GM23338 (cell line): ENCODE measurements around the gene ZNF678. TPM values are rescaled to one million over a fixed set of nuclear protein-coding genes. Genes with fewer than 3 reads are reported as not detected.

Source experiments
- ATAC-seq: fragments of 200-7000 bp; cut with Tn5 transposase; 3 replicates; pipeline ENCODE4 v1.9.1; 2020
- DNase-seq: peaks from one replicate; pipeline ENCODE4 v3.0.0-alpha.2; 2015; ENCODE audit warnings: low spot score
- H2AFZ ChIP-seq: fragments of 200-600 bp; sonication (generic); 2 replicates; pipeline ENCODE4 v1.8.0; 2016; ENCODE audit warnings: antibody characterized with exemption, mild to moderate bottlenecking, moderate library complexity
- H3F3A ChIP-seq: fragments of 200-600 bp; sonication (generic); replicated peaks from 2 replicates; pipeline ENCODE4 v1.8.0; 2017; ENCODE audit warnings: antibody characterized with exemption, mixed run types, low read depth
- H3K27ac ChIP-seq: fragments of 200-600 bp; sonication (generic); 2 replicates; pipeline ENCODE4 v1.6.1; 2016; ENCODE audit warnings: low read depth
- H3K27me3 ChIP-seq: fragments of 200-600 bp; sonication (generic); 2 replicates; pipeline ENCODE4 v1.8.0; 2016; ENCODE audit warnings: mild to moderate bottlenecking, mixed run types, moderate library complexity; ENCODE audit not compliant: insufficient read depth
- H3K36me3 ChIP-seq: fragments of 200-600 bp; sonication (generic); 2 replicates; pipeline ENCODE4 v1.8.0; 2016; ENCODE audit warnings: mild to moderate bottlenecking; ENCODE audit not compliant: insufficient read depth
- H3K4me1 ChIP-seq: fragments of 200-600 bp; sonication (generic); 2 replicates; pipeline ENCODE4 v1.8.0; 2016; ENCODE audit warnings: mild to moderate bottlenecking, moderate library complexity; ENCODE audit not compliant: insufficient read depth
- H3K4me2 ChIP-seq: fragments of 200-600 bp; sonication (generic); 2 replicates; pipeline ENCODE4 v1.7.1; 2017; ENCODE audit warnings: mixed run types
- H3K4me3 ChIP-seq: fragments of 200-600 bp; sonication (generic); 2 replicates; pipeline ENCODE4 v1.6.1; 2016; ENCODE audit warnings: mixed run types
- H3K79me2 ChIP-seq: fragments of 200-600 bp; sonication (generic); replicated peaks from 2 replicates; pipeline ENCODE4 v1.8.0; 2017; ENCODE audit warnings: mild to moderate bottlenecking; ENCODE audit not compliant: insufficient read depth
- H3K9me2 ChIP-seq: fragments of 200-600 bp; sonication (generic); 2 replicates; pipeline ENCODE4 v1.8.0; 2017; ENCODE audit not compliant: insufficient read depth
- H4K20me1 ChIP-seq: fragments of 200-600 bp; sonication (generic); replicated peaks from 2 replicates; pipeline ENCODE4 v1.8.0; 2017; ENCODE audit warnings: mild to moderate bottlenecking; ENCODE audit not compliant: insufficient read depth
- H3K27ac Mint-ChIP-seq: 2 replicates; pipeline ENCODE4 v1.8.0; 2020; ENCODE audit warnings: inconsistent platforms, mild to moderate bottlenecking, moderate library complexity, mixed read lengths
- H3K27me3 Mint-ChIP-seq: 3 replicates; pipeline ENCODE4 v1.8.0; 2022; ENCODE audit warnings: low read depth, mild to moderate bottlenecking, moderate library complexity, mixed read lengths, inconsistent platforms; ENCODE audit not compliant: insufficient read depth, poor library complexity
- H3K36me3 Mint-ChIP-seq: 3 replicates; pipeline ENCODE4 v1.8.0; 2021; ENCODE audit warnings: low read depth, mild to moderate bottlenecking, inconsistent platforms, moderate library complexity, mixed read lengths
- H3K4me1 Mint-ChIP-seq: 3 replicates; pipeline ENCODE4 v1.8.0; 2020; ENCODE audit warnings: mild to moderate bottlenecking, inconsistent platforms, mixed read lengths
- H3K4me3 Mint-ChIP-seq: 3 replicates; pipeline ENCODE4 v1.8.0; 2021; ENCODE audit warnings: moderate library complexity, mild to moderate bottlenecking, inconsistent platforms, mixed read lengths
- H3K9me3 Mint-ChIP-seq: 3 replicates; pipeline ENCODE4 v1.8.0; 2020; ENCODE audit warnings: moderate library complexity, mild to moderate bottlenecking, inconsistent platforms, mixed read lengths
- EZH2 ChIP-seq: fragments of 200-600 bp; sonication (generic); IDR thresholded peaks from one replicate; pipeline ENCODE4 v1.8.0; 2017; ENCODE audit warnings: antibody characterized with exemption, mild to moderate bottlenecking, low read depth; ENCODE audit not compliant: unreplicated experiment
- EZH2phosphoT487 ChIP-seq: fragments of 200-600 bp; sonication (generic); IDR thresholded peaks from one replicate; pipeline ENCODE4 v1.8.1; 2018; ENCODE audit warnings: antibody characterized with exemption; ENCODE audit not compliant: unreplicated experiment
- POLR2AphosphoS5 ChIP-seq: IDR thresholded peaks from 2 replicates; pipeline ENCODE4 v1.6.1; 2016; ENCODE audit warnings: antibody characterized with exemption, low read depth
- ZNF114 ChIP-seq: fragments of 250-450 bp; sonication (Bioruptor Pico); IDR thresholded peaks from 2 replicates; pipeline ENCODE4 v1.5.0; 2020; ENCODE audit warnings: mild to moderate bottlenecking, moderate library complexity
- polyA plus RNA-seq: library from polyadenylated mRNA; unstranded; fragments of >200 nt; fragmentation: Nextera tagmentation; extraction: Ambion mirVana; gene quantifications from 2 replicates; pipeline ENCODE4 v1.2.1, GENCODE V29; 2016
- total RNA-seq: library from RNA; depleted of rRNA; stranded (reverse); fragments of >200 nt; shearing (Covaris generic); gene quantifications from 2 replicates; pipeline ENCODE4 v1.2.3, GENCODE V29; 2014
- TF ChIP-seq, protein P1 (sequence below): IDR thresholded peaks from 2 replicates; pipeline ENCODE4 v1.6.1; 2016; ENCODE audit warnings: antibody characterized with exemption
- TF ChIP-seq, protein P2 (sequence below): fragments of 250-450 bp; sonication (Bioruptor Pico); IDR thresholded peaks from 2 replicates; pipeline ENCODE4 v1.5.0; 2020; ENCODE audit warnings: mild to moderate bottlenecking, moderate library complexity
- TF ChIP-seq, protein P3 (sequence below), 2 experiments: fragments of 200-600 bp in 1 of 2; sonication (generic) in 1 of 2; conservative IDR thresholded peaks; 2 replicates each; pipeline versions ENCODE4 v1.5.1 to v1.6.1; 2016 to 2017; ENCODE audit warnings: antibody characterized with exemption in 2 of 2, low read depth in 2 of 2, mild to moderate bottlenecking in 2 of 2, moderate library complexity in 1 of 2

ZNF678 gene
- total and polyA plus RNA-seq, 2 experiments from 2014 or later, result 8.6 to 60.0 TPM

DNA sequence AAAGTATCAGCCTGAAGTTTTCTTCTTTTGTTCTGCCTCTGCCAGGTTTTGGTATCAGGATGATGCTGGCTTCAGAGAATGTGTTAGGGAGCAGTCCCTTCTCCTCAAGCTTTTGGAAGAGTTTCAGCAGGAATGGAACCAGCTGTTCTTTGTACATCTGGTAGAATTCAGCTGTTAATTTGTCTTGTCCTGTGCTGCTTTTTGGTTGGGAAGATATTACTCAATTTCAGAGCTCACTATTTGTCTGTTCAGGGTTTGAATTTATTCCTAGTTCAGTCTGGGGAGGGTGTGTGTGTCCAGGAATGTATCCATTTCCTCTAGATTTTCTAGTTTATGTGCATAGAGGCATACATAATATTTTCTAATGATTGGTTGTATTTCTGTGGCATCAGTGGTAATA lies 12.8 kb downstream of the ZNF678 start:
- H3K36me3 Mint-ChIP-seq, result peaks cover 43% of the 10 kb centered on the region
- no peak overlapping the region for H3K27ac Mint-ChIP-seq
- H4K20me1 ChIP-seq, result peaks cover 33% of the 10 kb centered on the region
- no peaks in the 10 kb centered on the region for H3F3A ChIP-seq
- no peak for DNase-seq
- H3K27ac ChIP-seq, result no peak overlapping the region
- TF ChIP-seq, protein P1, sequence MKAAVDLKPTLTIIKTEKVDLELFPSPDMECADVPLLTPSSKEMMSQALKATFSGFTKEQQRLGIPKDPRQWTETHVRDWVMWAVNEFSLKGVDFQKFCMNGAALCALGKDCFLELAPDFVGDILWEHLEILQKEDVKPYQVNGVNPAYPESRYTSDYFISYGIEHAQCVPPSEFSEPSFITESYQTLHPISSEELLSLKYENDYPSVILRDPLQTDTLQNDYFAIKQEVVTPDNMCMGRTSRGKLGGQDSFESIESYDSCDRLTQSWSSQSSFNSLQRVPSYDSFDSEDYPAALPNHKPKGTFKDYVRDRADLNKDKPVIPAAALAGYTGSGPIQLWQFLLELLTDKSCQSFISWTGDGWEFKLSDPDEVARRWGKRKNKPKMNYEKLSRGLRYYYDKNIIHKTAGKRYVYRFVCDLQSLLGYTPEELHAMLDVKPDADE, result no peak
- TF ChIP-seq, protein P2, sequence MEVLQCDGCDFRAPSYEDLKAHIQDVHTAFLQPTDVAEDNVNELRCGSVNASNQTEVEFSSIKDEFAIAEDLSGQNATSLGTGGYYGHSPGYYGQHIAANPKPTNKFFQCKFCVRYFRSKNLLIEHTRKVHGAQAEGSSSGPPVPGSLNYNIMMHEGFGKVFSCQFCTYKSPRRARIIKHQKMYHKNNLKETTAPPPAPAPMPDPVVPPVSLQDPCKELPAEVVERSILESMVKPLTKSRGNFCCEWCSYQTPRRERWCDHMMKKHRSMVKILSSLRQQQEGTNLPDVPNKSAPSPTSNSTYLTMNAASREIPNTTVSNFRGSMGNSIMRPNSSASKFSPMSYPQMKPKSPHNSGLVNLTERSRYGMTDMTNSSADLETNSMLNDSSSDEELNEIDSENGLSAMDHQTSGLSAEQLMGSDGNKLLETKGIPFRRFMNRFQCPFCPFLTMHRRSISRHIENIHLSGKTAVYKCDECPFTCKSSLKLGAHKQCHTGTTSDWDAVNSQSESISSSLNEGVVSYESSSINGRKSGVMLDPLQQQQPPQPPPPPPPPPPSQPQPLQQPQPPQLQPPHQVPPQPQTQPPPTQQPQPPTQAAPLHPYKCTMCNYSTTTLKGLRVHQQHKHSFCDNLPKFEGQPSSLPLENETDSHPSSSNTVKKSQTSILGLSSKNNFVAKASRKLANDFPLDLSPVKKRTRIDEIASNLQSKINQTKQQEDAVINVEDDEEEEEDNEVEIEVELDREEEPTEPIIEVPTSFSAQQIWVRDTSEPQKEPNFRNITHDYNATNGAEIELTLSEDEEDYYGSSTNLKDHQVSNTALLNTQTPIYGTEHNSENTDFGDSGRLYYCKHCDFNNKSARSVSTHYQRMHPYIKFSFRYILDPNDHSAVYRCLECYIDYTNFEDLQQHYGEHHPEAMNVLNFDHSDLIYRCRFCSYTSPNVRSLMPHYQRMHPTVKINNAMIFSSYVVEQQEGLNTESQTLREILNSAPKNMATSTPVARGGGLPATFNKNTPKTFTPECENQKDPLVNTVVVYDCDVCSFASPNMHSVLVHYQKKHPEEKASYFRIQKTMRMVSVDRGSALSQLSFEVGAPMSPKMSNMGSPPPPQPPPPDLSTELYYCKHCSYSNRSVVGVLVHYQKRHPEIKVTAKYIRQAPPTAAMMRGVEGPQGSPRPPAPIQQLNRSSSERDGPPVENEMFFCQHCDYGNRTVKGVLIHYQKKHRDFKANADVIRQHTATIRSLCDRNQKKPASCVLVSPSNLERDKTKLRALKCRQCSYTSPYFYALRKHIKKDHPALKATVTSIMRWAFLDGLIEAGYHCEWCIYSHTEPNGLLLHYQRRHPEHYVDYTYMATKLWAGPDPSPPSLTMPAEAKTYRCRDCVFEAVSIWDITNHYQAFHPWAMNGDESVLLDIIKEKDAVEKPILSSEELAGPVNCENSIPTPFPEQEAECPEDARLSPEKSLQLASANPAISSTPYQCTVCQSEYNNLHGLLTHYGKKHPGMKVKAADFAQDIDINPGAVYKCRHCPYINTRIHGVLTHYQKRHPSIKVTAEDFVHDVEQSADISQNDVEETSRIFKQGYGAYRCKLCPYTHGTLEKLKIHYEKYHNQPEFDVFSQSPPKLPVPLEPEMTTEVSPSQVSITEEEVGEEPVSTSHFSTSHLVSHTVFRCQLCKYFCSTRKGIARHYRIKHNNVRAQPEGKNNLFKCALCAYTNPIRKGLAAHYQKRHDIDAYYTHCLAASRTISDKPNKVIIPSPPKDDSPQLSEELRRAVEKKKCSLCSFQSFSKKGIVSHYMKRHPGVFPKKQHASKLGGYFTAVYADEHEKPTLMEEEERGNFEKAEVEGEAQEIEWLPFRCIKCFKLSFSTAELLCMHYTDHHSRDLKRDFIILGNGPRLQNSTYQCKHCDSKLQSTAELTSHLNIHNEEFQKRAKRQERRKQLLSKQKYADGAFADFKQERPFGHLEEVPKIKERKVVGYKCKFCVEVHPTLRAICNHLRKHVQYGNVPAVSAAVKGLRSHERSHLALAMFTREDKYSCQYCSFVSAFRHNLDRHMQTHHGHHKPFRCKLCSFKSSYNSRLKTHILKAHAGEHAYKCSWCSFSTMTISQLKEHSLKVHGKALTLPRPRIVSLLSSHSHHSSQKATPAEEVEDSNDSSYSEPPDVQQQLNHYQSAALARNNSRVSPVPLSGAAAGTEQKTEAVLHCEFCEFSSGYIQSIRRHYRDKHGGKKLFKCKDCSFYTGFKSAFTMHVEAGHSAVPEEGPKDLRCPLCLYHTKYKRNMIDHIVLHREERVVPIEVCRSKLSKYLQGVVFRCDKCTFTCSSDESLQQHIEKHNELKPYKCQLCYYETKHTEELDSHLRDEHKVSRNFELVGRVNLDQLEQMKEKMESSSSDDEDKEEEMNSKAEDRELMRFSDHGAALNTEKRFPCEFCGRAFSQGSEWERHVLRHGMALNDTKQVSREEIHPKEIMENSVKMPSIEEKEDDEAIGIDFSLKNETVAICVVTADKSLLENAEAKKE (CRISPR knock-in tag), result no peak
- TF ChIP-seq ZNF114 (CRISPR knock-in tag) (no peak), EZH2phosphoT487 (no peak), EZH2 (no peak), POLR2AphosphoS5 (no peak)
- TF ChIP-seq, protein P3, sequence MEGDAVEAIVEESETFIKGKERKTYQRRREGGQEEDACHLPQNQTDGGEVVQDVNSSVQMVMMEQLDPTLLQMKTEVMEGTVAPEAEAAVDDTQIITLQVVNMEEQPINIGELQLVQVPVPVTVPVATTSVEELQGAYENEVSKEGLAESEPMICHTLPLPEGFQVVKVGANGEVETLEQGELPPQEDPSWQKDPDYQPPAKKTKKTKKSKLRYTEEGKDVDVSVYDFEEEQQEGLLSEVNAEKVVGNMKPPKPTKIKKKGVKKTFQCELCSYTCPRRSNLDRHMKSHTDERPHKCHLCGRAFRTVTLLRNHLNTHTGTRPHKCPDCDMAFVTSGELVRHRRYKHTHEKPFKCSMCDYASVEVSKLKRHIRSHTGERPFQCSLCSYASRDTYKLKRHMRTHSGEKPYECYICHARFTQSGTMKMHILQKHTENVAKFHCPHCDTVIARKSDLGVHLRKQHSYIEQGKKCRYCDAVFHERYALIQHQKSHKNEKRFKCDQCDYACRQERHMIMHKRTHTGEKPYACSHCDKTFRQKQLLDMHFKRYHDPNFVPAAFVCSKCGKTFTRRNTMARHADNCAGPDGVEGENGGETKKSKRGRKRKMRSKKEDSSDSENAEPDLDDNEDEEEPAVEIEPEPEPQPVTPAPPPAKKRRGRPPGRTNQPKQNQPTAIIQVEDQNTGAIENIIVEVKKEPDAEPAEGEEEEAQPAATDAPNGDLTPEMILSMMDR (conservative IDR thresholded peaks at IDR 0.05; ENCODE audit: low read depth in 2 of 2), result no peak
- no peak overlapping the region for H3K4me2 ChIP-seq
- H3K4me1 ChIP-seq, result peaks cover 20% of the 10 kb centered on the region
- H3K4me3 ChIP-seq, result no peak overlapping the region
- no peaks in the 10 kb centered on the region for H3K27me3 ChIP-seq
- H3K36me3 ChIP-seq, result no peaks in the 10 kb centered on the region
- no peak for ATAC-seq
- H3K79me2 ChIP-seq, result peaks cover 100% of the 10 kb centered on the region
- no peaks in the 10 kb centered on the region for H3K27me3 Mint-ChIP-seq
- H3K4me3 Mint-ChIP-seq, result no peak overlapping the region
- H3K9me2 ChIP-seq, result no peaks in the 10 kb centered on the region
- no peak overlapping the region for H2AFZ ChIP-seq
- H3K9me3 Mint-ChIP-seq, result peaks cover 24% of the 10 kb centered on the region
- H3K4me1 Mint-ChIP-seq, result peaks cover 14% of the 10 kb centered on the region; the same call in 2 of the 3 replicates
